ENCODE results near the gene ZFAND3.

Gene ZFAND3

DNA sequence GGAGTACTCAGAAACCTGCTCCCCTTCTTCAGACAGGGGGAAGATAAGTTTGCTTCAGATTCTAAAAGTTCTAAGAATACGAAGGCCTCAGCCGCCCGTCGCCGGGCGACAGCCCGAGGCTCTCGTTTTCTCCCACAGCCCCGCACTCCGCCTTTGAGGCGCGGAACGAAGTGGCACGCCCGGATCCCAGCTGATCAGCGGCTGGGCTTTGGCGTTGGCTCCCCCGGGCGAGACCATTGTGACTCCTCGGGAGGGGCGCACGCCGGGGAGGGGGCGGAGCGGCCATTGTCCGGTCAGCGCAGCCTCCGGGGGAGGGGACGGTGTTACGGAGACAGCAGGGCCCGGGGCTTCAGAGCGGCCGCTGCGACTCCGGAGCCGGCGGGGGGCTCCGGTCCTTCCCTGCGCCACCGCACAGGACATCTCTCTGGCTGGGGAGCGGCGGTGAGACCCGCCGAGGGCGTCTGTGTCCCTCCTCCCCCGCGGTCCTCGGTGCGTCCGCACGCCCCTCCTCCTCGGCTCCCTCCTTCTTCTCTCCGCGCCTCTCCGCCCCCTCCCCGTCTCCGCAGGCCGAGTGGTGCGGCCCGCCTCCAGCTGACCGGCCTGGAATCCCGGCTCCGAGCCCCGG is at the start of gene ZFAND3:
Gene ZFAND3 (plus strand): TSS at position 551 of the 625 bp plus-strand sequence. CDS start 219 bp downstream, outside the sequence.
- Mint-ChIP-seq H3K9me3 (no peaks in the 10 kb centered on the region), H3K4me3 (peak within 1 kb of the TSS; percentile 95), H3K27ac (peak within 1 kb of the TSS; percentile 98), H3K4me1 (ENCODE audit: low read depth) (peaks cover 38% of the 10 kb centered on the region), H3K27me3 (ENCODE audit: low read depth) (peaks cover 10% of the 10 kb centered on the region), H3K36me3 (ENCODE audit: low read depth) (peaks cover 3% of the 10 kb centered on the region)
- DNase-seq (ENCODE audit: low spot score), result peak; percentile 95

DNA sequence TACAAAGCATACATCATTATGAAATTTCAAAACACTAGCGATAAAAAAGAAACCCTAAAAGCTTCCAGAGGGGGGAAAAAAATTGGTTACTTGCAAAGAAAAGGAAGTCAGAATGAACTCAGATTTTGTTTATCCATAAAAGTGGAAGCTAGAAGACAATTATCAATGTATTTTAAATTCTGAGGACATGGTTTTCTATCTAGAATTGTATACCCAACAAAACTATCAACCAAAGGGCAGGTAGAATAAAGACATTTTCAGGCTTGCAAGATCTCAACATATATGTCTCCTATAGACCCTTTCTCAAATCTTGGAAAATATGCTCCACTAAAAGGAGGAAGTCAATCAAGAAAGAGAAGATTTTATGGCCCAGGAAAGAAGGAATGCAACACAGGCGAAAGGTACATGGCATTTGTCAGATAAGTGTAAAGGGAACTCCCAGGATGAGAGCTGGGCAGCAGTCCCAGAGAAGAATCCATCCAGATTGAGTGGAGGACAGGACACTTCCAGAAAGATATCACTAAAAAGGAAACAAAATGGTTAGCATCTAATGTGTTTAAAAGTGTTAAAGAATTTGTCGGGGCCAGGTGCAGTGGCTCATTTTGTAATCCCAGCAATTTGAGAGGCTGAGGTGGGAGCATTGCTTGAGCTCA is 45.4 kb upstream of the ZFAND3 start:
- no peaks in the 10 kb centered on the region for H3K4me1 Mint-ChIP-seq (ENCODE audit: low read depth)
- peaks cover 6% of the 10 kb centered on the region for H3K27me3 Mint-ChIP-seq (ENCODE audit: low read depth)
- DNase-seq (ENCODE audit: low spot score), result no peak
- H3K9me3 Mint-ChIP-seq, result peaks cover 4% of the 10 kb centered on the region
- no peaks in the 10 kb centered on the region for H3K36me3 Mint-ChIP-seq (ENCODE audit: low read depth)
- H3K4me3 Mint-ChIP-seq, result no peak overlapping the region
- no peak overlapping the region for H3K27ac Mint-ChIP-seq

DNA sequence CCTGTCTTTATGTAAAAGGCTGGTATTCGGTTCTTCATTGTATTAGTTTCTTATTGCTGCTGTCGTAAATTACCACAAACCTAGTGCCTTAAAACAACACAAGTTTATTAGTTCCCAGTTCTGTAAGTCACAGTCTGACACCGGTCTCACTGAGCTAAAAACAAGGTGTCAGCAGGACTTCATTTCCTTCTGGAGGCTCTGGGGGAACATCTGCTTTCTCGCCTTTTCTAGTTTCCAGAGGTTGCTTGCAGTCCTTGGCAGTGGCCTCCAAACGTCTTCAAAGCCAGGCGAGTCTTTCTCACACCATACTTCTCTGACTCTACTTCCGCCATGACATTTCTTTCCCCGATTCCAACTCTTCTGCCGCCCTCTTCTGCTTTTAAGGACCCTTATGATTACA is 43.0 kb upstream of the ZFAND3 start:
- no peak overlapping the region for H3K27ac Mint-ChIP-seq

GRCh38 chr6:37777272-37777834 is 42.2 kb upstream of the ZFAND3 start:
- no peak for DNase-seq (ENCODE audit: low spot score)
- no peak overlapping the region for H3K27ac Mint-ChIP-seq
- H3K4me1 Mint-ChIP-seq (ENCODE audit: low read depth), result no peaks in the 10 kb centered on the region
- H3K27me3 Mint-ChIP-seq (ENCODE audit: low read depth), result peaks cover 6% of the 10 kb centered on the region
- no peaks in the 10 kb centered on the region for H3K36me3 Mint-ChIP-seq (ENCODE audit: low read depth)
- H3K4me3 Mint-ChIP-seq, result no peak overlapping the region
- H3K9me3 Mint-ChIP-seq, result peaks cover 4% of the 10 kb centered on the region

More for the DNA sequence above, 43.0 kb upstream of the ZFAND3 start:
- Mint-ChIP-seq H3K27me3 (ENCODE audit: low read depth) (peaks cover 6% of the 10 kb centered on the region), H3K4me1 (ENCODE audit: low read depth) (no peaks in the 10 kb centered on the region), H3K36me3 (ENCODE audit: low read depth) (no peaks in the 10 kb centered on the region), H3K9me3 (peaks cover 4% of the 10 kb centered on the region), H3K4me3 (no peak overlapping the region)
- no peak for DNase-seq (ENCODE audit: low spot score)

DNA sequence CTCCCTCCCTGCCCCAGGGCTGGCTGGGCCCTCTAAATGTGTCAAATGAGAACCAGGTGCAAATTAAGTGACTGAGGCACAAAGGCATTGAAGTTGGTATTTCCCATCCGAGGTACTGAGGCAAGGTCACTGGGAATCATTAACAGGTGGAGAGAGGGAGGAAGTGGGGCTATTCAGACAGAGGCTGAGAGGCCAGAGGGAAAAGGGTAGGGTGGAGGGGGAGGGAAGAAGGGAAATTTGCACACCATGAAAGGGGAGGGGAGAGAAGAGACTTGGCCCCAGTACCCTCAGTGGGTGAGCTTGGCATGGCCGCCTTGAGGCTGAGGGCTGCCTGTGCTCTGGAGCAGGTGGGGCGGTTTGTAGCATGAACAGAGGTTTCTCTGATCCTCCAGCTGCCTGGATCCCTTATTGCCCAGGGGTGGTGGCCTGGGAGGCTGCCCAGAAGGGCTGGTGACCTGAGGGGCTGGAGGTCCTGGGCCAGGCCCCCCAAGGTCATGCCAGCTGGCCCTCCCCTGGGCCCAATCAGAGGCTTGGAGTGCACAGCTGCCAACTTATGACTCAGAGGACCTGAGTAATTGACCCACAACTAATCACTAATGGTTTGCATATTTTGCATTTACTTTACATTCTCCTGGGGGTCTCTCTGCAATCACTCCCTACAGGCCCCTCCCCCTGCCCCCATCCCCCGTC is 40.3 kb upstream of the ZFAND3 start:
- DNase-seq (ENCODE audit: low spot score), result no peak
- H3K4me3 Mint-ChIP-seq, result no peak overlapping the region
- peaks cover 5% of the 10 kb centered on the region for H3K4me1 Mint-ChIP-seq (ENCODE audit: low read depth)
- H3K27me3 Mint-ChIP-seq (ENCODE audit: low read depth), result peaks cover 20% of the 10 kb centered on the region
- H3K36me3 Mint-ChIP-seq (ENCODE audit: low read depth), result no peaks in the 10 kb centered on the region
- no peaks in the 10 kb centered on the region for H3K9me3 Mint-ChIP-seq
- no peak overlapping the region for H3K27ac Mint-ChIP-seq

DNA sequence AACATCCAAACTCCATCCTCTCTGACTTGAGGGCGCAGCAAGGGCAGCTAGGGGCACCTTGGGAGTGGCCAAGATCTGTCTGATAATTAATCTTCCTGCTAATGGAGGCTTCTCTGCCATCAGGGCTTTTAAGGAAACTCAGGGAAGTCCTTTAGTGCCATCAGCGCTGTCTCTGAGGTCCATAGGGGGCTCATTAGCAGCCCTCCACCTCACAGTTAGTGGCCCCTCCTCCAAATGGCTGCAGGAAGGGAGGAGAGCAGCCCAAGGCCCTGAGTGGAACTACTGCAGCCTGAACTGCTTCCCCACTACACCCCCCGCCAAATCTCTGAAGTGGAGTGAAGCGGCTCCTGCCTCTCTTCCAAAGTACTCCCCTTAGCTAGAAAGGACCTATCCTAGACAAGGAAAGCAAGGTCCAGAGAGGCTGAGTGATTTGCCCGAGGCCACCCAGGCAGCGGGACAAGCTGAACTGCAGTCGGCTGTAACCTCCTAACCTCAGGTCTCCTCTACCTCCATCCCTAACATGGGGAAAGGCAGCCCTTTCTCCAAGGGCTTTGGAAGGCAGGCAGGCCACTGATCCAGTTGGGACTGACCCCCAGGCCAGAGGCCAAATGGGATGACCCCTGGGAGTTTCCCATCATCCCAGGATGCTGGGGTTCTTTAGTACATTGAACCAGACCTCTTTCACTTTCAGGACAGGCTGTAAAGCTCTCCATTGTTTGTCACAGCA is 39.5 kb upstream of the ZFAND3 start:
- no peaks in the 10 kb centered on the region for H3K9me3 Mint-ChIP-seq
- no peak for DNase-seq (ENCODE audit: low spot score)
- H3K36me3 Mint-ChIP-seq (ENCODE audit: low read depth), result no peaks in the 10 kb centered on the region
- peaks cover 26% of the 10 kb centered on the region for H3K27me3 Mint-ChIP-seq (ENCODE audit: low read depth)
- no peak overlapping the region for H3K4me3 Mint-ChIP-seq
- no peak overlapping the region for H3K27ac Mint-ChIP-seq
- peaks cover 5% of the 10 kb centered on the region for H3K4me1 Mint-ChIP-seq (ENCODE audit: low read depth)

GRCh38 chr6:37781788-37782187 is 37.7 kb upstream of the ZFAND3 start:
- H3K4me3 Mint-ChIP-seq, result no peak overlapping the region
- H3K27ac Mint-ChIP-seq, result no peak overlapping the region
- no peak for DNase-seq (ENCODE audit: low spot score)
- no peaks in the 10 kb centered on the region for H3K36me3 Mint-ChIP-seq (ENCODE audit: low read depth)
- no peaks in the 10 kb centered on the region for H3K9me3 Mint-ChIP-seq
- H3K27me3 Mint-ChIP-seq (ENCODE audit: low read depth), result peaks cover 35% of the 10 kb centered on the region
- H3K4me1 Mint-ChIP-seq (ENCODE audit: low read depth), result peaks cover 5% of the 10 kb centered on the region

DNA sequence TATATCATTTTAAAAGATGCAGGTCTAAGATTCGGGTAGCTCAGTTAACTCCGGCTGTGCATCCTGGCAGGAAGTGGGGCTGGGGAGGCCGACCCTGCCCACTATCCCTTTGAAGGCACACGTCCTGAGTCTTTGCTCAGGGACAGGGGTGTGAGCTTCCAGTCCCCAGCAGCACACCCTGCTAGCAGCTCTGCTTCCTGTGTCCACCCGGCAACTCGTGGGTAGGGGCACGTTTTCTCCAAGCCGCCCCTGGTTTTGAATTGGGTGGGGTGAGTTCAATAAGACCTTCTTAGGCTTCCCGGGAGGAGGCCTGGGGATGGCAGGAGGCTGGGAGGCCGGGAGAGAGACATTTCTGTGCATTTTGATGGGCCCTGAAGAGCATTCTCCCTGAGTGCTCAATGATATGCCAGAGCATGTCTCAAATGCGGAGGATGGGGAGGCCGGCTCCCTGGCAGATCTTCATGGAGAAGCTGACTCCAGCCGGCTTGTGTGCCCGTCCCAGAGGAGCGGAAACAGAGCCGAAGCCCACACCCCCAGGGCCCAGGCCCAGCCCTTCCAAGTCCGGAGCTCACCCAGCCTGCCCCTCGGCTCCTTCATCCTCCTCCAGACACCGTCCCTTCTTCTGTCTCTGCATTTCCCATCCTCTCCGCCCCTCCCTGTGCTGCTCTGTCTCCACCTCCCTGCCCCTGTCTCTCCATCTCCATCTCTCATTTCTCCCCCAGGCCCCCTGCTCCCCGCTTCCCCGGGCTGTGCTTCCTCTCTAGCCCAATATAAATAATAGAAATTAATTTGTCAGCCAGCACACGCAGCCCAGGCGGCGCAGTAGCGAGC is 36.3 kb upstream of the ZFAND3 start:
- Mint-ChIP-seq H3K4me1 (ENCODE audit: low read depth) (peaks cover 5% of the 10 kb centered on the region), H3K4me3 (peak overlapping the region; percentile 55), H3K27ac (no peak overlapping the region), H3K27me3 (ENCODE audit: low read depth) (peaks cover 37% of the 10 kb centered on the region), H3K9me3 (no peaks in the 10 kb centered on the region), H3K36me3 (ENCODE audit: low read depth) (no peaks in the 10 kb centered on the region)
- no peak for DNase-seq (ENCODE audit: low spot score)

- Mint-ChIP-seq H3K36me3 (ENCODE audit: low read depth) (no peaks in the 10 kb centered on the region), H3K9me3 (no peaks in the 10 kb centered on the region), H3K27me3 (ENCODE audit: low read depth) (peaks cover 37% of the 10 kb centered on the region), H3K27ac (no peak overlapping the region), H3K4me1 (ENCODE audit: low read depth) (peaks cover 5% of the 10 kb centered on the region), H3K4me3 (peak overlapping the region; percentile 55)
- no peak for DNase-seq (ENCODE audit: low spot score)
Observed at GRCh38 chr6:37783856-37784584, 35.5 kb upstream of the ZFAND3 start.

DNA sequence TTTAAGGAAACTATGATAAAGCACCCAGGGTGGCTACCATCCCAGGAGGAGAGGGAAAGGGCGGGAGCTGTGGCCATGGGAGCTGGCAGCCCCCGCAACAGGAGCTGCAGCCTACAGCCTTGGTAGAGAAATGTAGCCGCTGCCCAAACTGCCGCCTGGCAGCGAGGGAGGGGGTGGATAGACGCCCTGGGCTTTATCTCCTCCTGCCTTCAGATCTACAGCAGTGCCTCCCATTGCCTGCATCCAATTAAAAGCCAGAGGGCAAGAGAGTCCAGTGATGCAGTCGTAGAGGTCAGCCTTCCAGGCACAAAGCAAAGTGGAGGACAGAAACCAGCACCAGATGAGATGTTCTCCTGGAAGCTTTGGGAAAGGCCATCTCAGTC is 35.0 kb upstream of the ZFAND3 start:
- Mint-ChIP-seq H3K36me3 (ENCODE audit: low read depth) (no peaks in the 10 kb centered on the region), H3K9me3 (no peaks in the 10 kb centered on the region), H3K4me1 (ENCODE audit: low read depth) (peaks cover 5% of the 10 kb centered on the region), H3K4me3 (no peak overlapping the region), H3K27ac (no peak overlapping the region), H3K27me3 (ENCODE audit: low read depth) (peaks cover 37% of the 10 kb centered on the region)
- DNase-seq (ENCODE audit: low spot score), result no peak

GRCh38 chr6:37785002-37785662 is 34.4 kb upstream of the ZFAND3 start:
- no peak overlapping the region for H3K27ac Mint-ChIP-seq
- no peaks in the 10 kb centered on the region for H3K36me3 Mint-ChIP-seq (ENCODE audit: low read depth)
- no peak for DNase-seq (ENCODE audit: low spot score)
- H3K4me1 Mint-ChIP-seq (ENCODE audit: low read depth), result peaks cover 5% of the 10 kb centered on the region
- no peak overlapping the region for H3K4me3 Mint-ChIP-seq
- H3K27me3 Mint-ChIP-seq (ENCODE audit: low read depth), result peaks cover 37% of the 10 kb centered on the region
- no peaks in the 10 kb centered on the region for H3K9me3 Mint-ChIP-seq

DNA sequence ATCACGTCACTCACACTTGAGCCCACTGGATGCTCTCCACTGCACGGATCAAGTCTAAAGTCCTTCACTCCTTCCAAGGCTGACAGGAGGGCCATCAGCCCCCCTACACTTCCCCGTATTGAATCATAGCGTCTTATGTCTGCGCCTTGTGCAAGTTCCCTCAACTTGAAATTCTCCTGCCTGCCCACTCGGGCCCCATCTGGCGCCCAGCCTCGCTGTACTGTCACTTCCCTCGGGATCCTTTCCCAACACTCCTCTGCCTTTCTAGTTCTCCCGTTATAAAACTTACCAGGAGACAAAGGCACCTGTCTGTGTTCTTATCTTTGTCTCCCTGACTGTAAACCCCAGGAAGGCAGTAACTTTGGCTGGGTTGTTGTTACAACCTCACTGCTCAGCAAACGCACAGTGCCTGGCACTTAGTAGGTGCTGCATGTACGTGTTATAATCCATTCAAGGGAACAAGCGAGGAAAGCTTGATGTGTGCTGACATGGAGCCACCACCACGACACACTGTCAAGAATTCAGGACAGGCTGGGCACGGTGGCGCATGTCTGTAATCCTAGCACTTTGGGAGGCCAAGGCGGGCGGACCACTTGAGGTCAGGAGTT is 33.8 kb upstream of the ZFAND3 start:
- Mint-ChIP-seq H3K4me3 (no peak overlapping the region), H3K9me3 (no peaks in the 10 kb centered on the region), H3K27me3 (ENCODE audit: low read depth) (peaks cover 37% of the 10 kb centered on the region), H3K4me1 (ENCODE audit: low read depth) (peaks cover 5% of the 10 kb centered on the region), H3K27ac (no peak overlapping the region), H3K36me3 (ENCODE audit: low read depth) (no peaks in the 10 kb centered on the region)
- DNase-seq (ENCODE audit: low spot score), result no peak

Data from T-helper 2 cell treated with Interferon-gamma antibody and Interleukin-4, amounts not matched to agents 5 μg/mL and 100 μg/mL, for 36 hours (primary cell).